Endothelial cell of umbilical vein (primary cell): ENCODE measurements around the gene OLFM1. TPM values are rescaled to one million over a fixed set of nuclear protein-coding genes. Genes with fewer than 3 reads are reported as not detected.

Experiments
- BruUV-seq: library from RNA; stranded (reverse); fragments of 400-500 nt; replicated peaks from 2 replicates; lab custom pipeline; 2021; lab: Mats Ljungman, UMichigan
- CTCF ChIA-PET: fragments of 300-600, 350-600 bp; sonication (Branson Sonifier 250); formaldehyde crosslinking; loops from one replicate; lab custom pipeline; 2021; ENCODE audit warnings: antibody characterized with exemption, inconsistent platforms; lab: Charles Lee
- POLR2A ChIA-PET: fragments of 300-600, 350-600 bp; sonication (Branson Sonifier 250); formaldehyde crosslinking; loops from one replicate; lab custom pipeline; 2021; ENCODE audit warnings: antibody characterized with exemption, inconsistent platforms; lab: Charles Lee
- DNase-seq: peaks from one replicate; pipeline ENCODE4 v3.0.0-alpha.2; 2011; ENCODE audit warnings: low read depth, low spot score
- FAIRE-seq: peaks from 2 replicates; lab custom pipeline; 2011; peaks lifted over from hg19 to GRCh38; lab: Jason Lieb, UNC
- H2AFZ ChIP-seq: 2 replicates; pipeline ENCODE4 v1.6.0; 2012; ENCODE audit warnings: low read depth, low read length, control low read depth, inconsistent platforms
- H3K27ac ChIP-seq: 2 replicates; pipeline ENCODE4 v1.5.1; 2011; ENCODE audit warnings: low read depth, mild to moderate bottlenecking, control low read depth, low read length, moderate library complexity; ENCODE audit not compliant: insufficient read depth
- H3K27me3 ChIP-seq, 2 experiments: 2 replicates each; pipeline versions ENCODE4 v1.6.0 to v1.6.1; 2011; ENCODE audit warnings: low read length in 2 of 2, mixed read lengths in 1 of 2; ENCODE audit not compliant: control insufficient read depth in 2 of 2, insufficient read depth in 2 of 2
- H3K36me3 ChIP-seq, 2 experiments: 2 replicates in 1 of 2; 3 replicates in 1 of 2; pipeline ENCODE4 v1.5.1; 2011; ENCODE audit warnings: low read length in 2 of 2, mild to moderate bottlenecking in 1 of 2, moderate library complexity in 1 of 2; ENCODE audit not compliant: control insufficient read depth in 2 of 2, insufficient read depth in 2 of 2; ENCODE audit errors: extremely low read depth in 1 of 2
- H3K4me1 ChIP-seq: 3 replicates; pipeline ENCODE4 v1.5.1; 2011; ENCODE audit warnings: mild to moderate bottlenecking, low read length; ENCODE audit not compliant: control insufficient read depth, insufficient read depth; ENCODE audit errors: extremely low read depth
- H3K4me2 ChIP-seq: 2 replicates; pipeline ENCODE4 v1.6.1; 2011; ENCODE audit warnings: low read length, control low read depth, mixed read lengths; ENCODE audit not compliant: insufficient read depth
- H3K4me3 ChIP-seq, 3 experiments: fragments of 200-600 bp in 1 of 3; sonication (generic), shearing (Covaris generic) in 1 of 3; replicated peaks in 1 of 3; 2 replicates each; pipeline ENCODE4 v1.5.1; 2011 to 2016; ENCODE audit warnings: control low read depth in 3 of 3, low read length in 3 of 3, mild to moderate bottlenecking in 2 of 3, inconsistent platforms in 1 of 3, low read depth in 1 of 3, moderate library complexity in 1 of 3; ENCODE audit not compliant: insufficient read depth in 1 of 3
- H3K79me2 ChIP-seq: 2 replicates; pipeline ENCODE4 v1.6.0; 2012; ENCODE audit warnings: low read length, inconsistent platforms; ENCODE audit not compliant: control insufficient read depth, insufficient read depth
- H3K9ac ChIP-seq: replicated peaks from 2 replicates; pipeline ENCODE3; 2011; ENCODE audit warnings: low read length, control low read depth; ENCODE audit not compliant: insufficient read depth; ENCODE audit errors: extremely low read depth
- H3K9me1 ChIP-seq: replicated peaks from 3 replicates; pipeline ENCODE4 v1.6.0; 2011; ENCODE audit warnings: mild to moderate bottlenecking, low read length; ENCODE audit not compliant: control insufficient read depth, insufficient read depth; ENCODE audit errors: extremely low read depth
- H3K9me3 ChIP-seq: replicated peaks from 2 replicates; pipeline ENCODE4 v1.5.1; 2012; ENCODE audit warnings: low read length, inconsistent platforms; ENCODE audit not compliant: control insufficient read depth, insufficient read depth
- H4K20me1 ChIP-seq: replicated peaks from 2 replicates; pipeline ENCODE3; 2011; ENCODE audit warnings: mild to moderate bottlenecking, low read length; ENCODE audit not compliant: control insufficient read depth, insufficient read depth; ENCODE audit errors: extremely low read depth
- EZH2 ChIP-seq: IDR thresholded peaks from 2 replicates; pipeline ENCODE4 v1.6.1; 2012; ENCODE audit warnings: borderline replicate concordance, low read depth, mild to moderate bottlenecking, moderate library complexity, low read length, inconsistent platforms; ENCODE audit not compliant: severe bottlenecking
- FOS ChIP-seq: IDR thresholded peaks from 2 replicates; pipeline ENCODE4 v1.6.1; 2011; ENCODE audit warnings: mild to moderate bottlenecking, low read length, moderate library complexity, borderline replicate concordance; ENCODE audit not compliant: insufficient read depth
- GATA2 ChIP-seq: IDR thresholded peaks from 2 replicates; pipeline ENCODE4 v1.7.0; 2011; ENCODE audit warnings: low read depth, mild to moderate bottlenecking, moderate library complexity, mixed read lengths, low read length; ENCODE audit not compliant: insufficient read length, insufficient read depth
- JUN ChIP-seq: IDR thresholded peaks from 2 replicates; pipeline ENCODE4 v1.6.1; 2011; ENCODE audit warnings: borderline replicate concordance, low read depth; ENCODE audit not compliant: insufficient read length, insufficient read depth
- MYC ChIP-seq: IDR thresholded peaks from one replicate; pipeline ENCODE4 v1.6.1; 2011; ENCODE audit warnings: mild to moderate bottlenecking, low read depth, low read length
- POLR2A ChIP-seq: IDR thresholded peaks from 2 replicates; pipeline ENCODE4 v1.6.1; 2012; ENCODE audit warnings: low read depth, mild to moderate bottlenecking, control low read depth, low read length
- POLR2AphosphoS5 ChIP-seq: IDR thresholded peaks from 2 replicates; pipeline ENCODE4 v1.6.1; 2012; ENCODE audit warnings: low read depth, mild to moderate bottlenecking, control low read depth, low read length, moderate library complexity; ENCODE audit not compliant: insufficient read depth
- dilution Hi-C: fragments of 300-500 bp; cut with MboI; formaldehyde crosslinking; loops from one replicate; pipeline ENCODE4 v1.15.0; 2019; ENCODE audit warnings: low sequenced_read_pairs; ENCODE audit not compliant: extremely low pct_ligation_motif_present
- intact Hi-C: fragments of 100-400 bp; cut with micrococcal nuclease; formaldehyde crosslinking; loops from one replicate; pipeline ENCODE4 v1.10.0; 2022
- polyA plus RNA-seq, 4 experiments: library from polyadenylated mRNA; depleted of rRNA in 3 of 4; stranded (reverse) in 3 of 4; unstranded in 1 of 4; fragments of >200 nt; gene quantifications; 2 replicates each; pipeline versions ENCODE4 v1.2.1 to v1.2.3, GENCODE V29; 2011 to 2012; ENCODE audit warnings: missing spikeins in 1 of 4
- total RNA-seq: library from RNA; stranded (reverse); gene quantifications from 2 replicates; pipeline ENCODE4 v1.2.3, GENCODE V29; 2021
- TF ChIP-seq, protein P1 (sequence below), 2 donors: IDR thresholded peaks; 1 replicate in 1 of 2; 2 replicates in 1 of 2; pipeline ENCODE4 v1.5.1; 2011; ENCODE audit warnings: low read length in 2 of 2, mild to moderate bottlenecking in 2 of 2, moderate library complexity in 2 of 2, control low read depth in 1 of 2, inconsistent platforms in 1 of 2, low read depth in 1 of 2; ENCODE audit not compliant: insufficient read depth in 1 of 2; ENCODE audit errors: extremely low read depth in 1 of 2
- TF ChIP-seq, protein P2 (sequence below): IDR thresholded peaks from 2 replicates; pipeline ENCODE4 v1.6.1; 2011; ENCODE audit not compliant: insufficient read depth, insufficient read length

The OLFM1 gene
- total and polyA plus RNA-seq, 2 donors (not counting 3 experiments of a cell fraction or from before 2014, with no cell fraction given), result 0.07 to 0.95 TPM

GRCh38 chr9:135051316-135052038, 36.0 kb upstream of the OLFM1 start:
- intact Hi-C loops, result no loop called here
- POLR2A ChIA-PET, result no interaction called here
- Histone ChIP-seq H3K4me3 (no peak overlapping the region), H3K4me2 (no peak overlapping the region), H3K27me3 (no peaks in the 10 kb centered on the region), H3K27ac (no peak overlapping the region), H3K9me1 (no peaks in the 10 kb centered on the region), H3K9me3 (no peaks in the 10 kb centered on the region), H3K9ac (no peak overlapping the region), H4K20me1 (no peaks in the 10 kb centered on the region), H3K36me3 (no peaks in the 10 kb centered on the region), H3K4me1 (no peaks in the 10 kb centered on the region), H2AFZ (no peak overlapping the region), H3K79me2 (no peaks in the 10 kb centered on the region)
- dilution Hi-C loops, result no loop called here
- TF ChIP-seq, protein P1, sequence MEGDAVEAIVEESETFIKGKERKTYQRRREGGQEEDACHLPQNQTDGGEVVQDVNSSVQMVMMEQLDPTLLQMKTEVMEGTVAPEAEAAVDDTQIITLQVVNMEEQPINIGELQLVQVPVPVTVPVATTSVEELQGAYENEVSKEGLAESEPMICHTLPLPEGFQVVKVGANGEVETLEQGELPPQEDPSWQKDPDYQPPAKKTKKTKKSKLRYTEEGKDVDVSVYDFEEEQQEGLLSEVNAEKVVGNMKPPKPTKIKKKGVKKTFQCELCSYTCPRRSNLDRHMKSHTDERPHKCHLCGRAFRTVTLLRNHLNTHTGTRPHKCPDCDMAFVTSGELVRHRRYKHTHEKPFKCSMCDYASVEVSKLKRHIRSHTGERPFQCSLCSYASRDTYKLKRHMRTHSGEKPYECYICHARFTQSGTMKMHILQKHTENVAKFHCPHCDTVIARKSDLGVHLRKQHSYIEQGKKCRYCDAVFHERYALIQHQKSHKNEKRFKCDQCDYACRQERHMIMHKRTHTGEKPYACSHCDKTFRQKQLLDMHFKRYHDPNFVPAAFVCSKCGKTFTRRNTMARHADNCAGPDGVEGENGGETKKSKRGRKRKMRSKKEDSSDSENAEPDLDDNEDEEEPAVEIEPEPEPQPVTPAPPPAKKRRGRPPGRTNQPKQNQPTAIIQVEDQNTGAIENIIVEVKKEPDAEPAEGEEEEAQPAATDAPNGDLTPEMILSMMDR (IDR thresholded peaks at IDR 0.05; ENCODE audit: extremely low read depth in 1 of 2, insufficient read depth in 1 of 2, low read depth in 1 of 2, low read length in 2 of 2), result no peak
- TF ChIP-seq GATA2 (no peak), POLR2A (no peak), EZH2 (no peak), MYC (no peak), POLR2AphosphoS5 (no peak), JUN (no peak), FOS (no peak)
- TF ChIP-seq, protein P2, sequence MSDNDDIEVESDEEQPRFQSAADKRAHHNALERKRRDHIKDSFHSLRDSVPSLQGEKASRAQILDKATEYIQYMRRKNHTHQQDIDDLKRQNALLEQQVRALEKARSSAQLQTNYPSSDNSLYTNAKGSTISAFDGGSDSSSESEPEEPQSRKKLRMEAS, result no peak
- BruUV-seq, result no TSS peak
- CTCF ChIA-PET, result no interaction called here
- FAIRE-seq (no peak), DNase-seq (no peak)
